ENCODE measurements around the gene CLK3.

GRCh38 chr15:74610302-74610951 is 5.2 kb upstream of the CLK3 start:
- no peak for TF ChIP-seq CTCF (IDR thresholded peaks at IDR 0.05; ENCODE audit: insufficient read depth, low read length, poor library complexity, severe bottlenecking)
- TF ChIP-seq EZH2phosphoT487 (conservative IDR thresholded peaks at IDR 0.05; ENCODE audit: low read length): no peak
